Gastrocnemius medialis (tissue), 4 donors: ENCODE data around the gene MAGEB6B.

ENCODE experiments used
- CTCF ChIP-seq, 5 experiments: fragments of 450-650 bp in 3 of 5; fragments of 200-600 bp in 2 of 5; sonication (generic) in 2 of 5; IDR thresholded peaks in 4 of 5; conservative IDR thresholded peaks in 1 of 5; 1 replicate in 4 of 5; 2 replicates in 1 of 5; pipeline ENCODE4 v1.5.1; 2016 to 2019; ENCODE audit warnings: antibody characterized with exemption in 5 of 5, mild to moderate bottlenecking in 3 of 5, moderate library complexity in 3 of 5
- POLR2A ChIP-seq, 2 donors: fragments of 450-650 bp; IDR thresholded peaks; one replicate each; pipeline ENCODE4 v1.6.1; 2017; ENCODE audit warnings: antibody characterized with exemption in 2 of 2, mild to moderate bottlenecking in 2 of 2, moderate library complexity in 2 of 2

- TF ChIP-seq CTCF (IDR thresholded peaks at IDR 0.05 in 4 of 5, conservative IDR thresholded peaks at IDR 0.05 in 1 of 5) (no peak), POLR2A (IDR thresholded peaks at IDR 0.05) (no peak)
Observed at GRCh38 chrX:26203561-26203960, 43.2 kb downstream of the MAGEB6B start.
